Fibroblast of lung (primary cell): ENCODE results near the gene TAS2R41. TPM values are rescaled to one million over a fixed set of nuclear protein-coding genes. Genes with fewer than 3 reads are reported as not detected.
A peak's percentile ranks its signal among the peaks of the same experiment; 100 is the strongest.

Source experiments
- DNase-seq, 2 donors: peaks; one replicate each; pipeline versions ENCODE4 v3.0.0 to v3.0.0-alpha.2; 2010; ENCODE audit warnings: low read depth in 2 of 2
- H2AFZ ChIP-seq: 2 replicates; pipeline ENCODE4 v1.5.1; 2012; ENCODE audit warnings: low read length, control low read depth, inconsistent platforms
- H3K27ac ChIP-seq: 2 replicates; pipeline ENCODE4 v1.5.1; 2011; ENCODE audit warnings: low read length, control low read depth; ENCODE audit not compliant: insufficient read depth
- H3K27me3 ChIP-seq: 2 replicates; pipeline ENCODE4 v1.5.1; 2011; ENCODE audit warnings: mild to moderate bottlenecking, low read length; ENCODE audit not compliant: control insufficient read depth, insufficient read depth
- H3K36me3 ChIP-seq: 2 replicates; pipeline ENCODE4 v1.5.1; 2011; ENCODE audit warnings: low read length; ENCODE audit not compliant: control insufficient read depth, insufficient read depth
- H3K4me1 ChIP-seq: 2 replicates; pipeline ENCODE4 v1.5.1; 2011; ENCODE audit warnings: low read length; ENCODE audit not compliant: control insufficient read depth, insufficient read depth; ENCODE audit errors: extremely low read depth
- H3K4me2 ChIP-seq: 2 replicates; pipeline ENCODE4 v1.5.1; 2011; ENCODE audit warnings: low read length, control low read depth; ENCODE audit not compliant: insufficient read depth; ENCODE audit errors: extremely low read depth
- H3K4me3 ChIP-seq, 4 experiments: fragments of 200-600 bp in 1 of 4; sonication (generic) in 1 of 4; replicated peaks in 1 of 4; 2 replicates each; pipeline ENCODE4 v1.5.1; 2011 to 2016; ENCODE audit warnings: low read length in 4 of 4, low read depth in 3 of 4, mild to moderate bottlenecking in 3 of 4, control low read depth in 2 of 4, inconsistent platforms in 1 of 4, mixed read lengths in 1 of 4; ENCODE audit not compliant: insufficient read depth in 1 of 4; ENCODE audit errors: control extremely low read depth in 1 of 4
- H3K79me2 ChIP-seq: 2 replicates; pipeline ENCODE4 v1.5.1; 2012; ENCODE audit warnings: mild to moderate bottlenecking, low read length, inconsistent platforms; ENCODE audit not compliant: control insufficient read depth, insufficient read depth
- H3K9ac ChIP-seq: 2 replicates; pipeline ENCODE4 v1.5.1; 2011; ENCODE audit warnings: mild to moderate bottlenecking, low read length, control low read depth; ENCODE audit not compliant: insufficient read depth
- H3K9me3 ChIP-seq: 2 replicates; pipeline ENCODE4 v1.5.1; 2012; ENCODE audit warnings: low read depth, low read length; ENCODE audit not compliant: control insufficient read depth, insufficient read depth
- H4K20me1 ChIP-seq: 2 replicates; pipeline ENCODE4 v1.5.1; 2011; ENCODE audit warnings: low read length; ENCODE audit not compliant: control insufficient read depth, insufficient read depth; ENCODE audit errors: extremely low read depth
- CTCF ChIP-seq, 2 donors: IDR thresholded peaks in 1 of 2; conservative IDR thresholded peaks in 1 of 2; 1 replicate in 1 of 2; 2 replicates in 1 of 2; pipeline ENCODE4 v1.5.1; 2011 to 2012; ENCODE audit warnings: low read length in 2 of 2, control low read depth in 1 of 2, inconsistent platforms in 1 of 2, low read depth in 1 of 2, mild to moderate bottlenecking in 1 of 2
- EZH2 ChIP-seq: IDR thresholded peaks from 2 replicates; pipeline ENCODE4 v1.5.1; 2012; ENCODE audit warnings: low read length, control low read depth, mild to moderate bottlenecking; ENCODE audit errors: missing control alignments
- polyA plus RNA-seq, 2 donors: library from polyadenylated mRNA; depleted of rRNA in 1 of 2; stranded (reverse) in 1 of 2; unstranded in 1 of 2; fragments of >200 nt; gene quantifications; 2 replicates each; pipeline ENCODE4 v1.2.1, GENCODE V29; 2011 to 2012; ENCODE audit warnings: missing spikeins in 1 of 2
- total RNA-seq: library from RNA; depleted of rRNA; stranded (reverse); fragments of >200 nt; gene quantifications from 2 replicates; pipeline ENCODE4 v1.2.1, GENCODE V29; 2014

Gene TAS2R41
- total and polyA plus RNA-seq, 2 donors (not counting 1 experiment from before 2014, with no cell fraction given) = not detected

GRCh38 chr7:143487566-143487965, 9.9 kb downstream of the TAS2R41 start:
- Histone ChIP-seq H3K27me3 (no peaks in the 10 kb centered on the region), H3K4me2 (peak overlapping the region; percentile 68), H3K79me2 (no peaks in the 10 kb centered on the region), H2AFZ (no peak overlapping the region), H3K4me3 (no peak overlapping the region), H3K4me1 (peaks cover 10% of the 10 kb centered on the region), H3K9me3 (no peaks in the 10 kb centered on the region), H3K36me3 (no peaks in the 10 kb centered on the region), H4K20me1 (no peaks in the 10 kb centered on the region), H3K9ac (no peak overlapping the region), H3K27ac (no peak overlapping the region)
- no peak for TF ChIP-seq CTCF (conservative IDR thresholded peaks at IDR 0.05 in 1 of 2, IDR thresholded peaks at IDR 0.05 in 1 of 2; ENCODE audit: low read depth in 1 of 2, low read length in 2 of 2)
- TF ChIP-seq EZH2 = no peak
- DNase-seq = peak; percentile 20 to 78

- H3K4me2 ChIP-seq = no peak overlapping the region
- H3K79me2 ChIP-seq = no peaks in the 10 kb centered on the region
- no peak for TF ChIP-seq EZH2
- peak; percentile 46 to 64 for TF ChIP-seq CTCF (conservative IDR thresholded peaks at IDR 0.05 in 1 of 2, IDR thresholded peaks at IDR 0.05 in 1 of 2; ENCODE audit: low read depth in 1 of 2, low read length in 2 of 2)
- DNase-seq = peak in 1 of 2 donors; percentile 33
- no peaks in the 10 kb centered on the region for H3K9me3 ChIP-seq
- H4K20me1 ChIP-seq = no peaks in the 10 kb centered on the region
- H3K4me1 ChIP-seq = peaks cover 11% of the 10 kb centered on the region
- no peak overlapping the region for H3K9ac ChIP-seq
- no peak overlapping the region for H3K27ac ChIP-seq
- no peak overlapping the region for H3K4me3 ChIP-seq
- no peaks in the 10 kb centered on the region for H3K36me3 ChIP-seq
- H2AFZ ChIP-seq = no peak overlapping the region
- H3K27me3 ChIP-seq = no peaks in the 10 kb centered on the region
These were observed 13.1 kb downstream of the TAS2R41 start for GRCh38 chr7:143490717-143491306.

- H3K27me3 ChIP-seq = no peaks in the 10 kb centered on the region
- peaks cover 6% of the 10 kb centered on the region for H3K4me1 ChIP-seq
- no peaks in the 10 kb centered on the region for H3K9me3 ChIP-seq
- TF ChIP-seq EZH2 = no peak
- no peak for TF ChIP-seq CTCF (conservative IDR thresholded peaks at IDR 0.05 in 1 of 2, IDR thresholded peaks at IDR 0.05 in 1 of 2; ENCODE audit: low read depth in 1 of 2, low read length in 2 of 2)
- H3K4me3 ChIP-seq = no peak overlapping the region
- no peak overlapping the region for H2AFZ ChIP-seq
- H3K4me2 ChIP-seq = no peak overlapping the region
- no peaks in the 10 kb centered on the region for H3K79me2 ChIP-seq
- H3K36me3 ChIP-seq = no peaks in the 10 kb centered on the region
- H4K20me1 ChIP-seq = no peaks in the 10 kb centered on the region
- no peak overlapping the region for H3K9ac ChIP-seq
- peak; percentile 60 to 80 for DNase-seq
- peak overlapping the region; percentile 21 for H3K27ac ChIP-seq
These were observed 14.4 kb downstream of the TAS2R41 start for GRCh38 chr7:143492043-143492471.
